CD4-positive, alpha-beta T cell (primary cell): ENCODE data around the gene NAA30. TPM values are rescaled to one million over a fixed set of nuclear protein-coding genes. Genes with fewer than 3 reads are reported as not detected.

ENCODE experiments used
- ATAC-seq: fragments of 200-7000 bp; cut with Tn5 transposase; one replicate; pipeline ENCODE4 v1.10.0; 2022; ENCODE audit warnings: mild to moderate bottlenecking; ENCODE audit not compliant: poor library complexity
- CTCF ChIA-PET: fragments of 350-600 bp; sonication (Branson Sonifier 250); formaldehyde crosslinking; loops from one replicate; lab custom pipeline; 2021; ENCODE audit warnings: antibody characterized with exemption, inconsistent platforms; lab: Charles Lee
- POLR2A ChIA-PET: fragments of 350-600 bp; sonication (Branson Sonifier 250); formaldehyde crosslinking; loops from one replicate; lab custom pipeline; 2021; ENCODE audit warnings: antibody characterized with exemption, inconsistent platforms; lab: Charles Lee
- DNase-seq, 14 experiments: peaks; one replicate each; pipeline ENCODE4 v3.0.0-alpha.2; 2013 to 2020; ENCODE audit warnings: mixed read lengths in 2 of 14
- H3K27ac ChIP-seq, 2 donors: one replicate each; pipeline versions ENCODE4 v1.5.1 to v1.7.0; 2013; ENCODE audit warnings: low read length in 2 of 2, low read depth in 1 of 2, mild to moderate bottlenecking in 1 of 2
- H3K27me3 ChIP-seq, 2 experiments: 1 replicate in 1 of 2; 2 replicates in 1 of 2; pipeline versions ENCODE4 v1.6.1 to v1.7.0; 2013; ENCODE audit warnings: low read length in 2 of 2, control low read depth in 1 of 2, mild to moderate bottlenecking in 1 of 2, moderate library complexity in 1 of 2; ENCODE audit not compliant: insufficient read depth in 2 of 2, control insufficient read depth in 1 of 2
- H3K36me3 ChIP-seq: one replicate; pipeline ENCODE4 v1.6.1; 2013; ENCODE audit warnings: low read length, control low read depth; ENCODE audit not compliant: insufficient read depth
- H3K4me1 ChIP-seq: one replicate; pipeline ENCODE4 v1.6.1; 2013; ENCODE audit warnings: low read length, control low read depth; ENCODE audit not compliant: insufficient read depth
- H3K4me3 ChIP-seq: one replicate; pipeline ENCODE4 v1.5.1; 2013; ENCODE audit warnings: mild to moderate bottlenecking, low read length, moderate library complexity
- H3K9me3 ChIP-seq, 2 experiments: 1 replicate in 1 of 2; 2 replicates in 1 of 2; pipeline versions ENCODE4 v1.6.1 to v1.7.0; 2013; ENCODE audit warnings: low read length in 2 of 2, mild to moderate bottlenecking in 2 of 2, control low read depth in 1 of 2, moderate library complexity in 1 of 2; ENCODE audit not compliant: control insufficient read depth in 1 of 2, insufficient read depth in 1 of 2
- H3K27ac Mint-ChIP-seq: one replicate; pipeline ENCODE4 v1.8.0; 2020; ENCODE audit warnings: mixed read lengths
- H3K27me3 Mint-ChIP-seq: one replicate; pipeline ENCODE4 v1.8.0; 2021; ENCODE audit warnings: mixed read lengths
- H3K36me3 Mint-ChIP-seq: one replicate; pipeline ENCODE4 v1.8.0; 2021; ENCODE audit warnings: low read depth, mixed read lengths
- H3K4me1 Mint-ChIP-seq: one replicate; pipeline ENCODE4 v1.8.0; 2021; ENCODE audit warnings: low read depth, mixed read lengths
- H3K4me3 Mint-ChIP-seq: one replicate; pipeline ENCODE4 v1.8.0; 2020; ENCODE audit warnings: mild to moderate bottlenecking, mixed read lengths
- H3K9me3 Mint-ChIP-seq: one replicate; pipeline ENCODE4 v1.8.0; 2020; ENCODE audit warnings: mixed read lengths
- intact Hi-C, 2 experiments: fragments of 100-400 bp; cut with DNase I in 1 of 2; cut with micrococcal nuclease in 1 of 2; formaldehyde crosslinking; loops; one replicate each; pipeline versions ENCODE4 v1.15.1 to v1.9.0; 2023 to 2025; cut with DNase I, micrococcal nuclease
- total RNA-seq, 174 experiments: library from RNA in 2 of 174; stranded (reverse) in 2 of 174; gene quantifications; one replicate each; pipeline ENCODE4 v1.2.3 and lab custom pipeline; 2021 to 2026
- TF ChIP-seq, protein P1 (sequence below): fragments of 200-600 bp; IDR thresholded peaks from one replicate; pipeline ENCODE4 v1.8.0; 2022; ENCODE audit warnings: antibody characterized with exemption, mild to moderate bottlenecking

Gene NAA30
- total RNA-seq, 2 experiments from 2014 or later: 25.8 to 27.7 TPM

DNA sequence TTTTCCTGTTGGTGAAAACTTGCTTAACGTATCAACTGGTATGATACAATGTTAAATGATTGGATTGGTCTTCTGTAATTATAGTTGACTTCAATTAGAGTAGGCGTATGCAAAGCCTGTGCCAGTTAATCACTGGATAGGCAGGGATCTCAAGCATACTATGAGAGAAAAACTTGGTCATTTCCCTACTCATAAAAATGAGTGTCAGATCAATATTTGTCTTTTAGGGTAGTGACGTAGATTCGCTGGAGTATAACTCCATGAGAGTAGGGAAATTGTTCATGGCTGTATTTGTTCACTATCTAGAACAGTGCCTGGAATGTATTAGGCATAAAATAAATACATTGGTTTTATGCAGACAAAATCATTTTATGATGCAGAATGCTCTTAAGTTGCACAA is 28.6 kb downstream of the NAA30 start:
- TF ChIP-seq, protein P1, sequence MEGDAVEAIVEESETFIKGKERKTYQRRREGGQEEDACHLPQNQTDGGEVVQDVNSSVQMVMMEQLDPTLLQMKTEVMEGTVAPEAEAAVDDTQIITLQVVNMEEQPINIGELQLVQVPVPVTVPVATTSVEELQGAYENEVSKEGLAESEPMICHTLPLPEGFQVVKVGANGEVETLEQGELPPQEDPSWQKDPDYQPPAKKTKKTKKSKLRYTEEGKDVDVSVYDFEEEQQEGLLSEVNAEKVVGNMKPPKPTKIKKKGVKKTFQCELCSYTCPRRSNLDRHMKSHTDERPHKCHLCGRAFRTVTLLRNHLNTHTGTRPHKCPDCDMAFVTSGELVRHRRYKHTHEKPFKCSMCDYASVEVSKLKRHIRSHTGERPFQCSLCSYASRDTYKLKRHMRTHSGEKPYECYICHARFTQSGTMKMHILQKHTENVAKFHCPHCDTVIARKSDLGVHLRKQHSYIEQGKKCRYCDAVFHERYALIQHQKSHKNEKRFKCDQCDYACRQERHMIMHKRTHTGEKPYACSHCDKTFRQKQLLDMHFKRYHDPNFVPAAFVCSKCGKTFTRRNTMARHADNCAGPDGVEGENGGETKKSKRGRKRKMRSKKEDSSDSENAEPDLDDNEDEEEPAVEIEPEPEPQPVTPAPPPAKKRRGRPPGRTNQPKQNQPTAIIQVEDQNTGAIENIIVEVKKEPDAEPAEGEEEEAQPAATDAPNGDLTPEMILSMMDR: no peak
- Mint-ChIP-seq H3K4me3 (no peak overlapping the region), H3K27me3 (no peaks in the 10 kb centered on the region), H3K9me3 (no peaks in the 10 kb centered on the region), H3K27ac (no peak overlapping the region), H3K36me3 (no peaks in the 10 kb centered on the region), H3K4me1 (no peaks in the 10 kb centered on the region)
- Histone ChIP-seq H3K4me1 (no peaks in the 10 kb centered on the region), H3K36me3 (no peaks in the 10 kb centered on the region), H3K4me3 (no peak overlapping the region), H3K27ac (no peak overlapping the region), H3K9me3 (peaks cover 0 to 5% of the 10 kb centered on the region in 2 experiments), H3K27me3 (no peaks in the 10 kb centered on the region)
- ATAC-seq: no peak
- no peak for DNase-seq
- intact Hi-C loops: no loop called here
- ChIA-PET POLR2A (interaction anchor here (0.6 kb wide), 1 partner anchor 637 kb away, joined by 4 read pairs; no protein-coding TSS in a partner anchor), CTCF (no interaction called here)

DNA sequence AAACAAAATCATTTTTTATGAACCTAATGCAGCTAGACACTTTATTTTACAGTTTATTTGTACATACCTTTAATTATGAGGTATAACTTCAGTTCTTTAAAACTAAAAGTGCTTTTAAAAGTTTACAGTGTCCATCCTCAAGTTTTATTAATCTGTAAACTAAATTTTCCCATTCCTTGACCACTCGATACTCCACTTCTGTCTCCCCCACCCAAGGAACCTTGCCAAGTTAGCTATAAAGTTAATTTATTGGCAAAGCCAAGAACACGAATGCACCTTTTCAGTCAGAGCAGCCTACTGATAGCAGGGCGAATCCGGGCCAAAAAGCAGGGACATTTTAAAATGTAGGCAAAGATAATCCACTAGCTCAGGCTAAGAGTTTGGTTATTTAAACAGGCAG is 29.6 kb downstream of the NAA30 start:
- DNase-seq (no peak), ATAC-seq (no peak)
- intact Hi-C loops: no loop called here
- H3K27ac ChIP-seq: no peak overlapping the region
- H3K4me3 ChIP-seq: no peak overlapping the region
- Mint-ChIP-seq H3K4me1 (no peaks in the 10 kb centered on the region), H3K9me3 (no peaks in the 10 kb centered on the region), H3K4me3 (no peak overlapping the region), H3K27me3 (no peaks in the 10 kb centered on the region), H3K36me3 (no peaks in the 10 kb centered on the region), H3K27ac (no peak overlapping the region)
- TF ChIP-seq, protein P1: no peak
- POLR2A ChIA-PET: no interaction called here
- H3K9me3 ChIP-seq: peaks cover 0 to 5% of the 10 kb centered on the region in 2 experiments
- H3K4me1 ChIP-seq: no peaks in the 10 kb centered on the region
- CTCF ChIA-PET: no interaction called here
- H3K36me3 ChIP-seq: no peaks in the 10 kb centered on the region
- H3K27me3 ChIP-seq: no peaks in the 10 kb centered on the region

- ATAC-seq (no peak), DNase-seq (no peak)
- Histone ChIP-seq H3K36me3 (no peaks in the 10 kb centered on the region), H3K27ac (no peak overlapping the region), H3K4me1 (no peaks in the 10 kb centered on the region), H3K9me3 (peaks cover 0 to 5% of the 10 kb centered on the region in 2 experiments), H3K27me3 (no peaks in the 10 kb centered on the region), H3K4me3 (no peak overlapping the region)
- H3K4me3 Mint-ChIP-seq: no peak overlapping the region
- intact Hi-C loops: no loop called here
- TF ChIP-seq, protein P1: no peak
- H3K4me1 Mint-ChIP-seq: no peaks in the 10 kb centered on the region
- H3K27me3 Mint-ChIP-seq: no peaks in the 10 kb centered on the region
- no peak overlapping the region for H3K27ac Mint-ChIP-seq
- ChIA-PET POLR2A (no interaction called here), CTCF (no interaction called here)
- H3K36me3 Mint-ChIP-seq: no peaks in the 10 kb centered on the region
- H3K9me3 Mint-ChIP-seq: no peaks in the 10 kb centered on the region
These were observed 30.6 kb downstream of the NAA30 start for GRCh38 chr14:57420986-57421385.
